ENCODE results near the gene PXT1. TPM values are rescaled to one million over a fixed set of nuclear protein-coding genes. Genes with fewer than 3 reads are reported as not detected.

The PXT1 gene
- total and polyA plus RNA-seq, 2 donors (not counting 1 experiment from before 2014, with no cell fraction given), result 0.52 TPM; not detected in 1

DNA sequence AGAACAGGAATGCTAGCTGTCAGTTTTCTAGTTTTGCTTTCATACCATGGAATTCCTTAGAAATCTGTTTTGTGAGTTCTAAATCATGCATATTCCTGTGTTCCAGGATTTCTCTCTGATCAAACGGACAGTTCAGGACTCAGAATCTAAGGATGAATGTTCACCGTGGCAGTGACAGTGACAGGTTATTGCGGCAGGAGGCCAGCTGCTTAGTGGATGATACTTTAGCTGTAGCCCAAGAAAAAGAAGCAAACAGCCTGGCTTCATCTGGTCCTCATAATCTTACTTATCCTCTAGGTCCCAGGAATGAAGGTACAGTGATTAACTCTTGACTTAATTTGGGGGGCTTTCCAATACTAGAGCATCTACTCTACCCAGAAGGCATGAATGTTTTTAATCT is 27.3 kb upstream of the PXT1 start:
- Mint-ChIP-seq H3K9me3 (ENCODE audit: insufficient read depth) (no peaks in the 10 kb centered on the region), H3K27ac (no peak overlapping the region), H3K27me3 (no peaks in the 10 kb centered on the region), H3K4me1 (peaks cover 18% of the 10 kb centered on the region), H3K4me3 (no peak overlapping the region)
- TF ChIP-seq, protein P1, sequence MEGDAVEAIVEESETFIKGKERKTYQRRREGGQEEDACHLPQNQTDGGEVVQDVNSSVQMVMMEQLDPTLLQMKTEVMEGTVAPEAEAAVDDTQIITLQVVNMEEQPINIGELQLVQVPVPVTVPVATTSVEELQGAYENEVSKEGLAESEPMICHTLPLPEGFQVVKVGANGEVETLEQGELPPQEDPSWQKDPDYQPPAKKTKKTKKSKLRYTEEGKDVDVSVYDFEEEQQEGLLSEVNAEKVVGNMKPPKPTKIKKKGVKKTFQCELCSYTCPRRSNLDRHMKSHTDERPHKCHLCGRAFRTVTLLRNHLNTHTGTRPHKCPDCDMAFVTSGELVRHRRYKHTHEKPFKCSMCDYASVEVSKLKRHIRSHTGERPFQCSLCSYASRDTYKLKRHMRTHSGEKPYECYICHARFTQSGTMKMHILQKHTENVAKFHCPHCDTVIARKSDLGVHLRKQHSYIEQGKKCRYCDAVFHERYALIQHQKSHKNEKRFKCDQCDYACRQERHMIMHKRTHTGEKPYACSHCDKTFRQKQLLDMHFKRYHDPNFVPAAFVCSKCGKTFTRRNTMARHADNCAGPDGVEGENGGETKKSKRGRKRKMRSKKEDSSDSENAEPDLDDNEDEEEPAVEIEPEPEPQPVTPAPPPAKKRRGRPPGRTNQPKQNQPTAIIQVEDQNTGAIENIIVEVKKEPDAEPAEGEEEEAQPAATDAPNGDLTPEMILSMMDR (IDR thresholded peaks at IDR 0.05), result no peak
- no peak for TF ChIP-seq EZH2 (IDR thresholded peaks at IDR 0.05; ENCODE audit: borderline replicate concordance, insufficient read depth, low read depth, low read length, poor library complexity, severe bottlenecking)
- Histone ChIP-seq H3K9me3 (ENCODE audit: control extremely low read depth in 1 of 3, control insufficient read depth in 2 of 3, insufficient read depth in 1 of 3, low read length in 2 of 3) (peaks cover 0 to 4% (median 0%) of the 10 kb centered on the region in 3 donors), H3K27me3 (replicated peaks in 1 of 4; ENCODE audit: control extremely low read depth in 1 of 4, control insufficient read depth in 3 of 4, insufficient read depth in 4 of 4, low read length in 3 of 4) (no peaks in the 10 kb centered on the region), H3K9ac (ENCODE audit: low read length) (no peak overlapping the region), H3K27ac (ENCODE audit: low read length in 2 of 2) (no peak overlapping the region), H3K79me2 (ENCODE audit: control insufficient read depth, insufficient read depth, low read length) (peaks cover 34% of the 10 kb centered on the region), H3K4me1 (ENCODE audit: control insufficient read depth in 2 of 2, insufficient read depth in 2 of 2, low read length in 2 of 2) (peaks cover 0 to 4% of the 10 kb centered on the region in 2 donors), H3K36me3 (replicated peaks in 1 of 2; ENCODE audit: control extremely low read depth in 1 of 2, control insufficient read depth in 1 of 2, extremely low read depth in 1 of 2, insufficient read depth in 2 of 2, low read length in 1 of 2) (peaks cover 0 to 26% of the 10 kb centered on the region in 2 experiments), H2AFZ (ENCODE audit: insufficient read depth, low read depth, low read length, poor library complexity, severe bottlenecking) (no peak overlapping the region), H4K20me1 (ENCODE audit: control insufficient read depth, insufficient read depth, low read length, poor library complexity, severe bottlenecking) (peaks cover 29% of the 10 kb centered on the region), H3K4me3 (ENCODE audit: control extremely low read depth in 1 of 5, extremely low read depth in 1 of 5, insufficient read depth in 1 of 5, low read depth in 2 of 5, low read length in 4 of 5) (no peak overlapping the region), H3K4me2 (replicated peaks; ENCODE audit: low read depth, low read length, poor library complexity, severe bottlenecking) (no peak overlapping the region)
- ChIA-PET POLR2A (no interaction called here), CTCF (no interaction called here)
- no peak for ATAC-seq (ENCODE audit: low read depth)
- intact Hi-C loops (cut with micrococcal nuclease), result loop anchor here (10.0 kb wide), 1 partner anchor 55 kb away; no protein-coding TSS in a partner anchor
- WGBS (ENCODE audit: insufficient coverage), result 100% methylated on average over 3 of the region's 3 CpGs
- no peak for DNase-seq

DNA sequence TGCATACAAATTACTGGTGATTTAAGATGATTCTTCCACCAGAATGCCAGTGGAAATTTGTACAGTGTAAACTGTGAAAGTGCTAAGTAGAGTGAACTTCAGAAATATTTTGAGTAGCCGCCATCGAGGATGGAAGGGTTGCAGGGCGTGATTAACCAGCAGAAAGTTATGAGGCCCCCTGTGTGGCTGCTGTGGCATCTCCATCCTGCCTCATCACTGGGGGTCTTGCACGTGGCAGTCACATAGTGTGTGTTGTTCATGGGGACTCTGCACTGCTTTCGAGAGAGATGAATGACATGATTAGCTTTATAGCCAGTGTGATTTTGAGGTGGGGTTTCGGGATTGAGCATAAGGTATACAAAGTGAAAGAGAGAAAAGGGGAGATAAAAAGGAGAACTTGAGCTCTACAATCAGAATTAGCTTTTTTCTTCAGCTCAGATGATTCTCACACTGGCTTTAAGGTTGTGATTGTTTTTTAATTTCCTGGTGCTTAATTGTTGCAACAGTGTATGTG is 26.6 kb upstream of the PXT1 start:
- no peak overlapping the region for H3K4me3 Mint-ChIP-seq
- TF ChIP-seq, protein P1 (IDR thresholded peaks at IDR 0.05), result no peak
- no peak for TF ChIP-seq EZH2 (IDR thresholded peaks at IDR 0.05; ENCODE audit: borderline replicate concordance, insufficient read depth, low read depth, low read length, poor library complexity, severe bottlenecking)
- H3K27me3 Mint-ChIP-seq, result no peaks in the 10 kb centered on the region
- peak overlapping the region in 1 of 2 donors; percentile 37 for H3K27ac ChIP-seq (ENCODE audit: low read length in 2 of 2)
- intact Hi-C loops (cut with micrococcal nuclease), result no loop called here
- H3K36me3 ChIP-seq (replicated peaks in 1 of 2; ENCODE audit: control extremely low read depth in 1 of 2, control insufficient read depth in 1 of 2, extremely low read depth in 1 of 2, insufficient read depth in 2 of 2, low read length in 1 of 2), result peaks cover 0 to 18% of the 10 kb centered on the region in 2 experiments
- peak overlapping the region; percentile 12 for H3K27ac Mint-ChIP-seq
- ChIA-PET POLR2A (interaction anchor here (0.5 kb wide), 1 partner anchor 510 kb away, joined by 6 read pairs; no protein-coding TSS in a partner anchor), CTCF (no interaction called here)
- no peak overlapping the region for H3K4me2 ChIP-seq (replicated peaks; ENCODE audit: low read depth, low read length, poor library complexity, severe bottlenecking)
- peaks cover 41% of the 10 kb centered on the region for H3K79me2 ChIP-seq (ENCODE audit: control insufficient read depth, insufficient read depth, low read length)
- H3K4me1 Mint-ChIP-seq, result peaks cover 24% of the 10 kb centered on the region
- H3K4me1 ChIP-seq (ENCODE audit: control insufficient read depth in 2 of 2, insufficient read depth in 2 of 2, low read length in 2 of 2), result peaks cover 0 to 4% of the 10 kb centered on the region in 2 donors
- H3K9me3 Mint-ChIP-seq (ENCODE audit: insufficient read depth), result no peaks in the 10 kb centered on the region
- H3K9me3 ChIP-seq (ENCODE audit: control extremely low read depth in 1 of 3, control insufficient read depth in 2 of 3, insufficient read depth in 1 of 3, low read length in 2 of 3), result peaks cover 0 to 4% (median 0%) of the 10 kb centered on the region in 3 donors
- no peak overlapping the region for H3K4me3 ChIP-seq (ENCODE audit: control extremely low read depth in 1 of 5, extremely low read depth in 1 of 5, insufficient read depth in 1 of 5, low read depth in 2 of 5, low read length in 4 of 5)
- ATAC-seq (ENCODE audit: low read depth) (no peak), DNase-seq (no peak)
- no peak overlapping the region for H3K9ac ChIP-seq (ENCODE audit: low read length)
- peaks cover 29% of the 10 kb centered on the region for H4K20me1 ChIP-seq (ENCODE audit: control insufficient read depth, insufficient read depth, low read length, poor library complexity, severe bottlenecking)
- no peak overlapping the region for H2AFZ ChIP-seq (ENCODE audit: insufficient read depth, low read depth, low read length, poor library complexity, severe bottlenecking)
- H3K27me3 ChIP-seq (replicated peaks in 1 of 4; ENCODE audit: control extremely low read depth in 1 of 4, control insufficient read depth in 3 of 4, insufficient read depth in 4 of 4, low read length in 3 of 4), result no peaks in the 10 kb centered on the region
- 90% methylated on average over 5 of the region's 6 CpGs for WGBS (ENCODE audit: insufficient coverage)
